Stimulated activated CD4-positive, alpha-beta T cell treated with anti-CD3 and anti-CD28 coated beads, Interleukin-15, amount 100 ng/mL, for 1 hour (primary cell): ENCODE measurements around the gene FAM151A.

Experiments
- DNase-seq, 2 donors: peaks; one replicate each; pipeline ENCODE4 v3.0.0-alpha.2; 2020; ENCODE audit warnings: low read depth in 1 of 2, low spot score in 1 of 2

The FAM151A gene

GRCh38 chr1:54581621-54582035, 41.7 kb downstream of the FAM151A start:
- DNase-seq = no peak

GRCh38 chr1:54580856-54581550, 42.3 kb downstream of the FAM151A start:
- DNase-seq = no peak

GRCh38 chr1:54579337-54579781, 44.0 kb downstream of the FAM151A start:
- DNase-seq = no peak

- no peak for DNase-seq
These were observed 45.7 kb downstream of the FAM151A start for GRCh38 chr1:54577612-54578011.

GRCh38 chr1:54575605-54576290, 47.6 kb downstream of the FAM151A start:
- DNase-seq = no peak

- no peak for DNase-seq
These were observed 48.2 kb downstream of the FAM151A start for GRCh38 chr1:54575161-54575560.

- DNase-seq = no peak
These were observed 49.1 kb downstream of the FAM151A start for GRCh38 chr1:54574158-54574778.

- no peak for DNase-seq
These were observed 50.8 kb downstream of the FAM151A start for GRCh38 chr1:54572542-54572850.

- no peak for DNase-seq
These were observed 51.4 kb downstream of the FAM151A start for GRCh38 chr1:54571803-54572541.

GRCh38 chr1:54571326-54571725, 52.0 kb downstream of the FAM151A start:
- no peak for DNase-seq

GRCh38 chr1:54570161-54570560, 53.2 kb downstream of the FAM151A start:
- DNase-seq = no peak

- no peak for DNase-seq
These were observed 54.0 kb downstream of the FAM151A start for GRCh38 chr1:54569339-54569738.

GRCh38 chr1:54567961-54568360, 55.4 kb downstream of the FAM151A start:
- no peak for DNase-seq

GRCh38 chr1:54566438-54567141, 56.7 kb downstream of the FAM151A start:
- no peak for DNase-seq

GRCh38 chr1:54565113-54565501, 58.2 kb downstream of the FAM151A start:
- DNase-seq = no peak

- DNase-seq = no peak
These were observed 58.8 kb downstream of the FAM151A start for GRCh38 chr1:54564312-54565112.

- no peak for DNase-seq
These were observed 63.5 kb downstream of the FAM151A start for GRCh38 chr1:54559771-54560231.
